Skeletal muscle cell (primary cell): ENCODE measurements around the gene SPTBN4.

Experiments used
- DNase-seq: peaks from one replicate; pipeline ENCODE4 v3.0.0-alpha.2; 2010; ENCODE audit warnings: low read depth
- H3K4me3 ChIP-seq: 2 replicates; pipeline ENCODE4 v1.5.1; 2011; ENCODE audit warnings: low read depth, mild to moderate bottlenecking, control low read depth, low read length, moderate library complexity

SPTBN4 gene

DNA sequence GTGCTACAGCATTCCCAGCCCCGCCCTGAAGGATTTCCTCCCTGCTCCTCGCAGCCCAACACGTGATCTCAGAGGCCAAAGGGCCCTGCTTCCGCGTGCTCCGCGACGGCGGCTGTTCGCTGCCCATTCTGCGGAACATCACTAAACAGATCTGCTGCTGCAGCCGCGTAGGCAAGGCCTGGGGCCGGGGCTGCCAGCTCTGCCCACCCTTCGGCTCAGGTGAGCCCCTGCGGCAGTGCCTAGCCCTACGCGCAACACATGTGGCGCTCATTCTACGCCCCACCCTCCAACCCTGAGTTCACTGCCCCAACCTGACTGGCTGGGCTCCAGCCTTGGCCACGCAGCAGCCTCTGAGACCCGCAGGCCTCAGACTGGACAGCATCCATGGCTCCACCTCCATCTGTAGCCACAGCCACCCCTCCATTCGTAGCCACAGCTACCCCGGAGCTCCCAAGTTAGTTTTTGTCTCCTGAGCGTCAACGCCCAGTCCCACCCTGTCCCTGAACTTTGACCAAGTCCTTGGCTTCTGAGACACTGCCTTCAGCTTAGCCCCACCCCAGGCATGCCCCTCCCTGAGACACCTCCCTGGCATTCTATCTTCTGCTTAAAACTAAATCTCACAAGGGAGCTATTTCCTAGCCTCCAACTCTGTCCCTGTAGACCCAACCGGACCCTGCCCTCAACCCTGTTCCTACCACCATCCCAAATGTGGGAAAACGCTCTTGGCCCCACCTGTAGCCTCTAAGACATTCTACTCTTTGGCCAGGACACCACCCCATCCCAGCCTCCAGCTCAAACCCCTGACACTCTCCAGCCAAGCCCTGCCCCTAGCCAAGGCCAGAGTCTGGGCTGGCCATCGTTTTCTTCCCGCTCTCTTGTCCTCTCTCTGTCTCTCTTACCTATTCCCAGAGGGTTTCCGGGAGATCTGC is 140.8 kb downstream of the SPTBN4 start:
- H3K4me3 ChIP-seq, result no peak overlapping the region
- DNase-seq, result no peak

DNA sequence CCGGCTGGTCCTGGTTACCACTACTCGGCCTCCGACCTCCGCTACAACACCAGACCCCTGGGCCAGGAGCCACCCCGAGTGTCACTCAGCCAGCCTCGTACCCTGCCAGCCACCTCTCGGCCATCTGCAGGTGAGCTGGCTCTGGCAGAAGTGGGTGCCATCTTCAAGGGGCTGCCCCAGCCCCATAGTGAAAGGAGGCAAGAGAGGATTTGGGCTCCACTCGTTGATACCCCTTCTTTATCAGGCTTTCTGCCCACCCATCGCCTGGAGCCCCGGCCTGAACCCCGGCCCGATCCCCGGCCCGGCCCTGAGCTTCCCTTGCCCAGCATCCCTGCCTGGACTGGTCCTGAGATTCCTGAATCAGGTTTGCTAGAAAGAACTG is 141.4 kb downstream of the SPTBN4 start:
- no peak overlapping the region for H3K4me3 ChIP-seq
- no peak for DNase-seq

DNA sequence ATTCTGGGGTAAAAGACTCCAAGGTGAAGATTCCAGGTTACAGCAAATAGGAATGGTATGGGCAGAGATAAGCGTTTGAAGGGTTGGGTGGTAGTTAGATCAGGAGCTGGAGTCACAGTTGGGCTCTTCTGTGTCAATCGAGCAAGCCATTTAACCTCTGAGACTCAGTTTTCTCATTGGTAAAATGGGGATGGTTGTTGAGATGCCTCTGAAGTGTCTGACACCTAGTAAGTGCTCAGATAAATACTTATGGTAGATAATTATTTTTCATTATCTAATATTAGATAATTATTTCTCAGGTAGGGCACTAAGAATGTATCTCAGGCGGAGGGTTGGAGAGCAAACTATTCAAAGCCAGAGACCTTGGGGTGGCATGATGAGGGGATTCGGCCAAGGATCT is 142.2 kb downstream of the SPTBN4 start:
- DNase-seq, result no peak
- H3K4me3 ChIP-seq, result no peak overlapping the region

DNA sequence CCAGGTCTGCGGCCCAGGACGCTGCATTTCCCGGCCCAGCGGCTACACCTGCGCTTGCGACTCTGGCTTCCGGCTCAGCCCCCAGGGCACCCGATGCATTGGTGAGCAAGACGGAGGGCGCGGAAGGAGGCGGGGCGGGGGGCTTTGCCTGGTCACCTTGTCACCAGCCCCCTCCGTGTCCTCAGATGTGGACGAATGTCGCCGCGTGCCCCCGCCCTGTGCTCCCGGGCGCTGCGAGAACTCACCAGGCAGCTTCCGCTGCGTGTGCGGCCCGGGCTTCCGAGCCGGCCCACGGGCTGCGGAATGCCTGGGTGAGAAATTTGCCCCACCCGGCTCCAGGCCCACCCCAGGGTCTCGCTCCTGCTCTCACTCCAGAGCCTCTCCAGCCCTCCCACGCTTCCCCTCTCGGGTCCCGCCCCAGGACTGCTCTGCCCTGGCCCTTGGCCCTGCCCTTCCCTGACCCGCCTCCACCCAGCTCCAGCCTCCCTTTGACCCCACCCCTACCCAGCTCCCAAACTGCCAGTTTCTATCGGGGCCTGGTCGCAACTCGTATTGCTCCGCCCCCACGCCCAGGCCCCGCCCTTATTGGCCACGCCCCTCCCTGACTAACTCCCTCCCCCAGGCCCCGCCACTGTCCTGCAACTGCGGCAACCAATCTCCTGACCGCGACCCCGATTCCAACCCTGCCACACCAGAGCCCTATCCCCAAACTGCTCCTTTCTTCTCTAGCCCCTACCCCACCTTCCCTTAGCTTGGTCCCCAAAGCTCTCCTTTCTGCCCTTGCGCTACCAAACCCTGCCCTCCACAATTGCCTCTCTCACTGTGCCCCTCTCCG is 143.0 kb downstream of the SPTBN4 start:
- peak overlapping the region; percentile 47 for H3K4me3 ChIP-seq
- DNase-seq, result no peak

DNA sequence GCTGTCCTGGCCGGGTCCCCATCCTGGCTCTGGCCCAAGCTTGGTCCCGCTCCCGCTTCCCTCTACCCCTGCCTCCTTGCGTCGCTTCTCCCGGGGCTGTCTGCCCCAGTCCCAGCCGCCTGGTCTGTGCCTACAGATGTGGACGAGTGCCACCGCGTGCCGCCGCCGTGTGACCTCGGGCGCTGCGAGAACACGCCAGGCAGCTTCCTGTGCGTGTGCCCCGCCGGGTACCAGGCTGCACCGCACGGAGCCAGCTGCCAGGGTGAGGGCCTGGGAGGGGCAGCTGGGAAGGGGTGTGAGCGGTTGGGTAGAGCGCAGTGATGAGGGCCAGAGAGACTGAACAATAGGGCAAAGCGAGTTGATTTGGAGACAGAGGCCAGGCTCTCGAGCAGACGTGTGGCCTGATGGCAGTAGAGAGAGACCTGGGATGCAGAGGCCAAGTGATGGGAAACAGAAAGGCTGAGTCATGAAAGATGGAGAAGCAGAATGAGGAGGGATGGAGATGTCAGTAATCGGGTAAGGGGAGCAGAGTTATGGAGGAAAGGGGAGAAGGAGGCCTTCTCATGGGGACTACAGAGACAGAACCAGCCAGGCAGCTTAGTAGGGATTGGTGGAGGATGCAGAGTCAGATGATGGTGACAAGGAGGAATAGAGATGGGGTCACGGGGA is 143.7 kb downstream of the SPTBN4 start:
- peak overlapping the region; percentile 47 for H3K4me3 ChIP-seq
- no peak for DNase-seq

DNA sequence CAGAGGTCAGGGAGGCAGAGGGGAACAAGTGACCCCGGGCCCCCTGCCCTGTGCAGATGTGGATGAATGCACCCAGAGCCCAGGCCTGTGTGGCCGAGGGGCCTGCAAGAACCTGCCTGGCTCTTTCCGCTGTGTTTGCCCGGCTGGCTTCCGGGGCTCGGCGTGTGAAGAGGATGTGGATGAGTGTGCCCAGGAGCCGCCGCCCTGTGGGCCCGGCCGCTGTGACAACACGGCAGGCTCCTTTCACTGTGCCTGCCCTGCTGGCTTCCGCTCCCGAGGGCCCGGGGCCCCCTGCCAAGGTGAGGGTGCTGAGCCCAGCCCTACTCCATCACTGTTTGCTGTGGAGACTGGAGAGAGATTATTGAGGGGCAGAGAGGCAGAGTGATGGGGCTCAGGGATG is 144.3 kb downstream of the SPTBN4 start:
- DNase-seq, result no peak
- H3K4me3 ChIP-seq, result no peak overlapping the region

DNA sequence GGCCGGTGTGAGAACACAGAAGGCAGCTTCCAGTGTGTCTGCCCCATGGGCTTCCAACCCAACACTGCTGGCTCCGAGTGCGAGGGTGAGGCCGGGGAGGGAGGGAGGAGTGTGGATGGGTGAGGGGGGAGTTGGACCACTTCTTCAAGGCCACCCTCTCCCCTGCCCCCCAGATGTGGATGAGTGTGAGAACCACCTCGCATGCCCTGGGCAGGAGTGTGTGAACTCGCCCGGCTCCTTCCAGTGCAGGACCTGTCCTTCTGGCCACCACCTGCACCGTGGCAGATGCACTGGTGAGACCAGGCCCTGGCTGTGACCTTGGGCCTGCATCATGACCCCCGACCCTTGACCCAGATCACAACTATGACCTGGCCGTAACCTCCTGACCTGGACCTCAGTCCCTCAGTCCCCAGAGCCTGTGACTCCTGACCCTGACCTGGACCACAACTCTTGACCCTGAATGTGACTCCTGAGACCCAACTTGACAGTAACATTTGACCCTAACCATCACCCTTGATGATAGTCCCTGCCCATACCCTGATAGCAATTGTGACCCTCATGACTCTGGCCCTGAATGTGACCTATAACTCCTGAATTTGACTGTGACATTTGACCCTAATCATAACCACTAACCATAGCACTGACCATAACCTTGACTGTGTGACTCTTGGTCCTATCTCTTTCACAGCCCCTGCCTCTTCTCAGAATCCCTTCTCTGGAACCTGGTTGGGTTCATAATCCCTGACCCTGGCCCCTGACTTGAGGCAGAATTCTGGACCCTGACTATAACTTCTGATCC is 145.3 kb downstream of the SPTBN4 start:
- no peak for DNase-seq
- H3K4me3 ChIP-seq, result no peak overlapping the region

DNA sequence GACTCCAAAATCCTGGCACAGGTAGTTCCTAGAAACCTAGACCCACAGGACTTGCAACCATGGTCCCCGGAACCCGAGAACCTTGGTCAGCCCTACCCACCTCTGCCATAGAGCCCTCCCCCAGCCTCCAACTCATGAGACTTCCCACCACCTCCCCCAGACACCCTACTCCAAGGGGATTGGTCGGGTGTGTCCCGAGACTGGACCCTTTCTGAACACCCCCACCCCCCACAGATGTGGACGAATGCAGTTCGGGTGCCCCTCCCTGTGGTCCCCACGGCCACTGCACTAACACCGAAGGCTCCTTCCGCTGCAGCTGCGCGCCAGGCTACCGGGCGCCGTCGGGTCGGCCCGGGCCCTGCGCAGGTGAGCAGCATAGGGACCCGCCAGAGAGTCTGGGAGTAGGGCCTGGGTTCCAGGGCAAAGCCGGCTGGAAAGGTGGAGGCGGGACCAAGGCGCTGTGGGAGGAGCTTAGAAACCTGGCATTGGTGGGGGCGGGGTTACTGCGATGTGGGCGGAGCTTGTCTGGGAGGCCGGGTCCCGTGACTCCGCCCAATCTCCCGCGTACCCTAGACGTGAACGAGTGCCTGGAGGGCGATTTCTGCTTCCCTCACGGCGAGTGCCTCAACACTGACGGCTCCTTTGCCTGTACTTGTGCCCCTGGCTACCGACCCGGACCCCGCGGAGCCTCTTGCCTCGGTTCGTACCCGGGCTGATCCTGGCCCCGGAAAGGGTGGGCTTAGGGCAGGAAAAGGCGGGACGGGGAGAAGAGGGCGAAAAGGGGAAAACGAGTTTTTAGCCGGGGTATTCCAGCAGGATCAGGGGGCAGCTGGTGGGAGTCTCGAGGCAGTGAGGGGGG is 146.3 kb downstream of the SPTBN4 start:
- DNase-seq, result no peak
- H3K4me3 ChIP-seq, result peak overlapping the region; percentile 79

DNA sequence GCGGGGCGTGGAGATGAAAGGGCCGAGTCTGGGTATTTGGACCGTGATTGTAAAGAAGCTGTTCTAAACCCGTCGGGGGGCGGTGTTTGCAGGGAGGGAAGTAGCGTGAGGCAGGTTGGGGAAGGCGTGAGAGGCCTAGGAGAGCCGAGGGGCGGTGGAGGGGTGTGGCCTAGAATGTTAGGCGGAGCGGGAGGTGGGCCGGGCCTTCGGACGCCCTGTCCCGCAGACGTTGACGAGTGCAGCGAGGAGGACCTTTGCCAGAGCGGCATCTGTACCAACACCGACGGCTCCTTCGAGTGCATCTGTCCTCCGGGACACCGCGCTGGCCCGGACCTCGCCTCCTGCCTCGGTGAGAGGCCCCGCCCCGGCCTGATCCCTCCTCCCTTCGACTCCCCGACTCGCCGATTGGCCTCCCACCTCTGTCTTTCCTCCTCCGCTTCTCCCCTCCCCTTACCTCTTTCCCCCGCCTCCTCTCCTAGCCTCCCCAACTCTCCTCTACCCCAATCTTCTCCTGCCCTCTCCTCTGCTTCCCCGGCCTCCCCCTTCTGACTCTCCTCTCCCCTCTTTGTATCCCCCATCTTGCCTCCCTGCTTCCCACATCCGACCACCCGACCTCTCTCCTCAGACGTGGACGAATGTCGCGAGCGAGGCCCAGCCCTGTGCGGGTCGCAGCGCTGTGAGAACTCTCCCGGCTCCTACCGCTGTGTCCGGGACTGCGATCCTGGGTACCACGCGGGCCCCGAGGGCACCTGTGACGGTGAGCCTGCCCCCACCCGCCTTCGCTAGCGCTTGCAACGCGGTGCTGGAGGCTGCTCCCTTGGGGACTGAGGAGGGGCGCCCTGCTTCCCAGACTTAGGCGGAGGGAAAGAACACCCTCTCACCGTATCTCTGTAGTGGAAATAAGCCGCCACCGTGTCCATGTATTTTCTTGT is 147.2 kb downstream of the SPTBN4 start:
- peak; percentile 55 for DNase-seq
- H3K4me3 ChIP-seq, result peak overlapping the region; percentile 79

DNA sequence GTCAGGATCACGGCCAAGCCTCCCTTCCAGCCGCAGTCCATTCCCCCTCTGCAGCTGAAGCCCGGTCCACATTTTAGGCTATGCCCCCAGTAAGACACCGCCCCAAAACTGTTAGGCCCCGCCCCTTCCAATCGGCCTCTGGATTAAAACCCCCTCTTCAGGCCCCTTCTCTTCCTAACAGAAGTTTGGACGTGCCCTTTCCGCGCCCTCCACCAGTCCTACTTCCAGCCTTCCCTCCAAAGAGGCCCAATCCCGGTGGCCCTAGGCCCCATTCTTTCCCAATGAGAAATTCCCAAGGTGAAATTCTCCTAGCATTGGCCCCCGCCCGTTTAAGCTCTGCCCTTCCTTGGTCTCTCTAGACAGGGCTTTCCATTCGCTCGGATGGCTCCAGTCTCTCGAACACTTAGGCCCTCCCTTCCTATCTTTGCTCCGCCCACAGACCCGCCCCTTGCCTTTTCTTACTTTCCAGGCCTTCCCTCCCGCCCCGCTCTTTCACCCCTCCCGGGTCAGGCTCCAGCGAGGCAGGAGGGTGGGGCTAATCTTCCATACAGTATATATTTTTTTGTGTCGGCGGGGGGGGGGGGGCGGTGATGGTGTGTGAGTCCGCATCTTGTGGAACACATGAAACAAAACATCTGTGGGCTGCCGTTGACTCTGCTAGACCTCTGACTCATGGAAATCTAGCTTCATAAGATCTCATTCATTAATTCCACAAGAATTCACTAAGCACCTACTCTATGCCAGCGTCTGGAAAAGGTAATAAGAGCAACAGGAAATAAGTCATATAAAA is 148.0 kb downstream of the SPTBN4 start:
- peak overlapping the region; percentile 79 for H3K4me3 ChIP-seq
- DNase-seq, result peak; percentile 73

DNA sequence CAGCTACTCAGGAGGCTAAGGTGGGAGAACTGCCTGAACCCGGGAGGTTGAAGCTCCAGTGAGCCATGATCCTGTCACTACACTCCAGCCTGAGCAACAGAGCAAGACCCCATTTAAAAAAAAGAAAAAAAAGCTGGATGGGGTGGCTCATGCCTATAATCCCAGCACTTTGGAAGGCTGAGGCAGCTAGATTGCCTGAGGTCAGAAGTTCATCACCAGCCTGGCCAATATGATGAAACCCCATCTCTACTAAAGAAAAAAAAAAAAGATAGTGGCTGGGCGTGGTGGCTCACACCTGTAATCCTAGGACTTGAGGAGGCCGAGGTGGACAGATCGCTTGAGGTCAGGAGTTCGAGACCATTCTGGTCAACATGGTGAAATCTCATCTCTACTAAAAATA is 149.4 kb downstream of the SPTBN4 start:
- H3K4me3 ChIP-seq, result no peak overlapping the region
- no peak for DNase-seq

DNA sequence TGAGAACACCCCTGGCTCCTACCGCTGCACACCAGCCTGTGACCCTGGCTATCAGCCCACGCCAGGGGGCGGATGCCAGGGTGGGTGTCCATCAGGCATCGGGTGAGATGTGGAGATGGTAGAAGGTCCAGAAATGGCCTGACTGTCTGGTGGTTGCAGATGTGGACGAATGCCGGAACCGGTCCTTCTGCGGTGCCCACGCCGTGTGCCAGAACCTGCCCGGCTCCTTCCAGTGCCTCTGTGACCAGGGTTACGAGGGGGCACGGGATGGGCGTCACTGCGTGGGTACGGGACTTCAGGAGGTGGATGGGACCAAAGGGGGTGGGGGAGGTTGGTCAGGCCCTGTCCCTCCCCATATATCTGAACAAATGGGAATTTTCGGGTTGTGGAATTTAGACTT is 150.1 kb downstream of the SPTBN4 start:
- H3K4me3 ChIP-seq, result no peak overlapping the region
- DNase-seq, result no peak

DNA sequence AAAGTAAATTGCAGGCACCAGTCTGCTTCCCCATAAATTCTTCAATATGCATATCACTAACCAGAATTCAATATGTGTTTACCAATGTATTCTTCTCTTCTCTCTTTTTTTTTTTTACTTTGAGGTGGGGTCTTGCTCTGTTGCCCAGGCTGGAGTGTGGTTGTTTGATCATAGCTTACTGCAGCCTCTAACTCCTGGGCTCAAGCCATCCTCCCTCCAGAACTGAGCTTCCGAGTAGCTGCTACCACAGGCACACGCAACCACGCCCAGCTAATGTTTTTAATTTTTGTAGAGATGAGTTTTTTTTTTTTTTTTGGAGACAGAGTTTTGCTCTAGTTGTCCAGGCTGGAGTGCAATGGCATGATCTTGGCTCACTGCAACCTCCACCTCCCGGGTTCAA is 151.2 kb downstream of the SPTBN4 start:
- H3K4me3 ChIP-seq, result no peak overlapping the region
- DNase-seq, result no peak

DNA sequence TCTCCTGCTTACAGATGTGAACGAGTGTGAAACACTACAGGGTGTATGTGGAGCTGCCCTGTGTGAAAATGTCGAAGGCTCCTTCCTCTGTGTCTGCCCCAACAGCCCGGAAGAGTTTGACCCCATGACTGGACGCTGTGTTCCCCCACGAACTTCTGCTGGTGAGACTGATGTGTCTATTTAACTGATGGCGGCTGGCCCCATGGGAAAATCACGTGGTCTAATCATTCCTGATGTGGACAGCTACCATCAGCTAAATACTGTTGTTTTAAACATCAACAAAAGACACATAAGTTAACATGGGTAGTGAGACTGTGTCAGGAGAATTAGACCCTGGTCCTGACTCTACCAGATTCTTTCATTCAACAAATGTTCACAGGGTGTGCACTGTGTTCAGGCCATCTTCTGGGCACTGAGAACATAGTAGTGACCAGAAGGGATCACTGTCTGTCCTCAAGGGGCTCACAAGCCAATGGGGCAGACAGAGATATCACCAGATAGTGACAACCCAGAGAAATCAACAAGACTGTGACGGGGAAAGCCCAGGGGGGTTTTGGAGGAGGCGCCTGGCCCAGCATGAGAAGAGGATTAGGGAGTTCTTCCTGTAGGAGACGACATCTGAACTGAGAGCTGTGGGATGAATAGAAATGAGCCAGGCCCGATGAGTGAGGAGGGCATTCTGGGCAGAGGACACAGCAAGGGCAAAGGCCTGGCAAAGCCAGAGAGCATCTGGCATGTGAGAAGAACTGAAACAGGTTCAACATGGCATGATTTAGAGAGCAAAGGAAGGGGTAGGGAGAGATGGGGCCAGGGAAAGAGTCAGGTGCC is 152.7 kb downstream of the SPTBN4 start:
- no peak overlapping the region for H3K4me3 ChIP-seq
- no peak for DNase-seq

DNA sequence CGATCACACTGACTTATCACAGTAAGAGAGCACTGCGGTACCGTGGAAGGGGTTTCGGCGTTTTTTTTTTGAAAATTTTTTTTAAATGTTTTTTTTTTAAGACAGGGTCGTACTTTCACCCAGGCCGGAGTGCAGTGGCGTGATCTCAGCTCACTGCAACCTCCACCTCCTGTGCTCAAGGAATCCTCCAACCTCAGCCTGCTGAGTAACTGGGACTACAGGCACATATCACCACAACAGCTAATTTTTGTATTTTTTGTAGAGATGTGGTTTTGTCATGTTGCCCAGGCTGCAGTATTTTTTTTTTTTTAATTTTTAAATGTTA is 153.3 kb downstream of the SPTBN4 start:
- no peak overlapping the region for H3K4me3 ChIP-seq
- DNase-seq, result no peak

DNA sequence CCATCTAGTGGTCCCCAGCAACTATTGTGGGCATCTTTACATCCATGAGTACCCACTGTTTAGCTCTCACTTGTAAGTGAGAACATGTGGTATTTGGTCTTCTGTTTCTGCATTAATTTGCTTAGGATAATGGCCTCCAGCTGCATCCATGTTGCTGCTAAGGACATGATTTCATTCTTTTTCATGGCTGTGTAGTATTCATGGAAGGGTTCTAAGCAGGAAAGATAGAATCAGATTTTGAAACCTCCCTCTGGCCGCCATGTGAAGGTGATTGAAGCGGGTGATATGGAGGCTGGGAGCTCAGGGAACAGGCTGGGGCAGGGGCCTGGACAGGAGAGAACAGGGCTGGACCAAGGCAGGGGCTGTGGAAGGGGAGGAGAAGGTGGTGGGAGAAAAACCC is 154.5 kb downstream of the SPTBN4 start:
- no peak for DNase-seq
- H3K4me3 ChIP-seq, result no peak overlapping the region
